ENCODE results near the gene TAB3. TPM values are rescaled to one million over a fixed set of nuclear protein-coding genes. Genes with fewer than 3 reads are reported as not detected.
A peak's percentile ranks its signal among the peaks of the same experiment; 100 is the strongest.

Gene TAB3
- total RNA-seq, 1 experiment from 2014 or later, result 13.5 TPM

- H3K9me3 ChIP-seq (ENCODE audit: control insufficient read depth, low read depth, low read length), result no peaks in the 10 kb centered on the region
- no peak overlapping the region for H3K18ac ChIP-seq (ENCODE audit: insufficient read length, low read depth, low read length)
- H3K14ac ChIP-seq (ENCODE audit: insufficient read depth, low read length), result no peak overlapping the region
- H2BK120ac ChIP-seq (ENCODE audit: low read depth, low read length, poor library complexity, severe bottlenecking), result no peak overlapping the region
- no peak overlapping the region for H3K9ac ChIP-seq (ENCODE audit: extremely low read depth, insufficient read length, low read length)
- Mint-ChIP-seq H3K36me3 (ENCODE audit: insufficient read depth in 1 of 3, low read depth in 3 of 3) (peaks cover 0 to 12% (median 8%) of the 10 kb centered on the region in 3 experiments; a peak in 5 of 7 replicates), H3K4me3 (no peak overlapping the region), H3K9me3 (peaks cover 14 to 31% of the 10 kb centered on the region in 2 experiments), H3K4me1 (peaks cover 2 to 6% of the 10 kb centered on the region in 2 experiments; a peak in 3 of 4 replicates), H3K27ac (peak overlapping the region in 1 of 3 experiments; percentile 40; a peak in 1 of 7 replicates), H3K27me3 (ENCODE audit: low read depth) (no peaks in the 10 kb centered on the region)
- no peak overlapping the region for H4K8ac ChIP-seq (replicated peaks; ENCODE audit: insufficient read length, low read depth, low read length)
- no peak overlapping the region for H2BK15ac ChIP-seq (ENCODE audit: low read depth, low read length)
- H3K27me3 ChIP-seq (ENCODE audit: insufficient read depth, low read length), result no peaks in the 10 kb centered on the region
- H3K56ac ChIP-seq (ENCODE audit: insufficient read length, low read depth, low read length), result no peak overlapping the region
- no CpG with 5 or more reads among the region's 3 CpGs for WGBS (ENCODE audit: extremely low coverage, insufficient read length, low lambda C conversion rate)
- no peak overlapping the region for H2AK5ac ChIP-seq (ENCODE audit: insufficient read length, low read length)
- TF ChIP-seq CTCF (conservative IDR thresholded peaks at IDR 0.05), result peak; percentile 60; the same call in 2 of the 3 replicates
- no peaks in the 10 kb centered on the region for H3K23me2 ChIP-seq (ENCODE audit: insufficient read length, low read depth, low read length, poor library complexity, severe bottlenecking)
- no peak overlapping the region for H3K4ac ChIP-seq (ENCODE audit: low read depth, low read length)
- H2BK5ac ChIP-seq (ENCODE audit: insufficient read length, low read length), result no peak overlapping the region
- H3K79me1 ChIP-seq (ENCODE audit: insufficient read depth, low read depth, low read length, poor library complexity, severe bottlenecking), result no peaks in the 10 kb centered on the region
- H2BK20ac ChIP-seq (ENCODE audit: low read depth, low read length, poor library complexity, severe bottlenecking), result no peak overlapping the region
- H3K4me2 ChIP-seq (ENCODE audit: insufficient read depth, insufficient read length, low read length), result no peak overlapping the region
- no peak overlapping the region for H3T11ph ChIP-seq (ENCODE audit: low read length)
- H4K91ac ChIP-seq (ENCODE audit: insufficient read length, low read depth, low read length), result no peak overlapping the region
- no peak overlapping the region for H2AFZ ChIP-seq (ENCODE audit: low read length)
- no peak overlapping the region for H2BK12ac ChIP-seq (ENCODE audit: insufficient read length, low read depth, low read length)
- peaks cover 2% of the 10 kb centered on the region; the same call in 1 of the 2 replicates for H3K4me1 ChIP-seq (ENCODE audit: insufficient read depth, low read length)
- H3K79me2 ChIP-seq (ENCODE audit: insufficient read depth, low read length), result no peaks in the 10 kb centered on the region
- H4K5ac ChIP-seq (ENCODE audit: insufficient read length, low read depth, low read length), result no peak overlapping the region
- H3K23ac ChIP-seq (ENCODE audit: insufficient read length, low read depth, low read length), result no peak overlapping the region
- no peak overlapping the region for H3K27ac ChIP-seq (ENCODE audit: insufficient read length, low read depth, low read length)
- DNase-seq, result peak; percentile 41
- no peaks in the 10 kb centered on the region for H4K20me1 ChIP-seq (ENCODE audit: control insufficient read depth, insufficient read depth, insufficient read length)
Measured at GRCh38 chrX:30865015-30865414, 24.0 kb downstream of the TAB3 start.

Measured in H9 (cell line).